ENCODE results near the gene SLC39A11. TPM values are rescaled to one million over a fixed set of nuclear protein-coding genes. Genes with fewer than 3 reads are reported as not detected.

The SLC39A11 gene
- total RNA-seq, 1 experiment from 2014 or later: 15.2 TPM

- Histone ChIP-seq H2AFZ (ENCODE audit: low read length) (no peak overlapping the region), H4K20me1 (ENCODE audit: control insufficient read depth, insufficient read depth, insufficient read length) (no peaks in the 10 kb centered on the region), H3K56ac (ENCODE audit: insufficient read length, low read depth, low read length) (no peak overlapping the region), H3K4me2 (ENCODE audit: insufficient read depth, insufficient read length, low read length) (no peak overlapping the region), H2BK12ac (ENCODE audit: insufficient read length, low read depth, low read length) (no peak overlapping the region), H3K4me1 (ENCODE audit: insufficient read depth, low read length) (no peaks in the 10 kb centered on the region), H4K8ac (replicated peaks; ENCODE audit: insufficient read length, low read depth, low read length) (no peak overlapping the region), H2BK15ac (ENCODE audit: low read depth, low read length) (no peak overlapping the region), H3K27ac (ENCODE audit: insufficient read length, low read depth, low read length) (no peak overlapping the region), H3K4ac (ENCODE audit: low read depth, low read length) (no peak overlapping the region), H3K18ac (ENCODE audit: insufficient read length, low read depth, low read length) (no peak overlapping the region), H2BK20ac (ENCODE audit: low read depth, low read length, poor library complexity, severe bottlenecking) (no peak overlapping the region), H2BK5ac (ENCODE audit: insufficient read length, low read length) (no peak overlapping the region), H3K79me1 (ENCODE audit: insufficient read depth, low read depth, low read length, poor library complexity, severe bottlenecking) (no peaks in the 10 kb centered on the region), H3K27me3 (ENCODE audit: insufficient read depth, low read length) (no peaks in the 10 kb centered on the region), H4K91ac (ENCODE audit: insufficient read length, low read depth, low read length) (no peak overlapping the region), H2BK120ac (ENCODE audit: low read depth, low read length, poor library complexity, severe bottlenecking) (no peak overlapping the region), H3K23me2 (ENCODE audit: insufficient read length, low read depth, low read length, poor library complexity, severe bottlenecking) (no peaks in the 10 kb centered on the region), H3K9me3 (ENCODE audit: control insufficient read depth, low read depth, low read length) (no peaks in the 10 kb centered on the region), H4K5ac (ENCODE audit: insufficient read length, low read depth, low read length) (no peak overlapping the region), H3K14ac (ENCODE audit: insufficient read depth, low read length) (no peak overlapping the region), H3K79me2 (ENCODE audit: insufficient read depth, low read length) (no peaks in the 10 kb centered on the region), H3K9ac (ENCODE audit: extremely low read depth, insufficient read length, low read length) (no peak overlapping the region), H3T11ph (ENCODE audit: low read length) (no peak overlapping the region), H3K23ac (ENCODE audit: insufficient read length, low read depth, low read length) (no peak overlapping the region), H2AK5ac (ENCODE audit: insufficient read length, low read length) (no peak overlapping the region)
- no peaks in the 10 kb centered on the region for H3K9me3 Mint-ChIP-seq
- H3K27ac Mint-ChIP-seq: no peak overlapping the region
- DNase-seq: no peak
- no peak overlapping the region for H3K4me3 Mint-ChIP-seq
- peaks cover 7 to 11% of the 10 kb centered on the region in 2 experiments; a peak in 3 of 4 replicates for H3K4me1 Mint-ChIP-seq
- H3K27me3 Mint-ChIP-seq (ENCODE audit: low read depth): no peaks in the 10 kb centered on the region; the same call in 1 of the 2 replicates
- no peak for TF ChIP-seq CTCF (conservative IDR thresholded peaks at IDR 0.05)
- no CpG with 5 or more reads among the region's 5 CpGs for WGBS (ENCODE audit: extremely low coverage, insufficient read length, low lambda C conversion rate)
- H3K36me3 Mint-ChIP-seq (ENCODE audit: insufficient read depth in 1 of 3, low read depth in 3 of 3): no peaks in the 10 kb centered on the region; a peak in 1 of 7 replicates
Observed at GRCh38 chr17:73121506-73121905, 29.0 kb upstream of the SLC39A11 start.
